Measurements from ENCODE around the gene ESPN.
A peak's percentile ranks its signal among the peaks of the same experiment; 100 is the strongest.

ESPN gene

GRCh38 chr1:6466751-6467150 lies 42.2 kb downstream of the ESPN start:
- DNase-seq = no peak

GRCh38 chr1:6467224-6467623 lies 42.6 kb downstream of the ESPN start:
- DNase-seq = no peak

DNA sequence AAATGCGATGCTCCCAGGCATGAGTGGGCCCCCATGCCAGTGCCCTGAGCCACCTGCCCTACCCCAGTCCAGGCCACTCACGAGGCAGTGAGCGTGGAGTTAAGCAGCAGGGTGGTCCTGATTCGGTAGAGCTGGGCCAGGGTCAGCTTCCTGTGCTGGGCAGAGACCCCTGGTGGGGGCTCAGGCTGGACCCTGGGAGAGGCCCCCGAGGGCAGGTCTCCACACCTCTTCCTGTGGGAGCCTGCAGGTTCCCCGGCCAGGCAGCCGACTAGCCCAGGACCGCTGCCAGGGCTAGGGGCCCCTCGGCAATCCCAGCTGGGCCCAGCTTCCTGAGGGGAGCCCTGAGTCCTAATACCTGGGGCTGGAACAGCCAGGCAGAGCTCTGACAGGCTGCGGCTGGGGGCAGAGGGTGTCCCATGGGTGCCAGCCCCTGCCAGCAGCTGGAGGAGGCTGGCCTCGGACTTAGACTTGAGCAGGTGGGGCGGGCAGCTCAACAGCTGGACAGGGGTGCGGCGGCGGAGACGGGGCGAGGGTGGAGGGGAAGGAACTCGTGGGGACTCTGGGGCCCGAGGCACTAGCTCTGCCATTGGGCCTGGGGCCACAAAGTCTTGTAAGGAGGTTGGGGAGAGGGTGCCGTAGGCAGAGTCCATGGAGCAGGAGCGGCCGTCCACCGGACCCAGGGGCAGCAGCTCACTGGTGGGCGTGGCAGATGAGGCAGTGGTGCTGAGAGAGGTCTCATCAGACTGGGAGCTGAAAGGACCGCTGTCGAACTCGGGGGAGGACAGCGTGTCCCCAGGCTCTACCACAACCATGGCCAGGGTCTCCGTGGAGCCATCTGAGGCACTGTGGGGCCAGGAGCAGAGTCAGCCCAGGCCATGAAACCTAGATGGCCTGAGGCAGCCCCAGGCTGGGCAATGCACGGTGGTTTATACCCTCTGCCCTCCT lies 43.4 kb downstream of the ESPN start:
- DNase-seq = no peak

- DNase-seq = no peak
Measured at GRCh38 chr1:6468729-6469461, 44.3 kb downstream of the ESPN start.

- no peak for DNase-seq
Measured at GRCh38 chr1:6470132-6471085, 45.8 kb downstream of the ESPN start.

DNA sequence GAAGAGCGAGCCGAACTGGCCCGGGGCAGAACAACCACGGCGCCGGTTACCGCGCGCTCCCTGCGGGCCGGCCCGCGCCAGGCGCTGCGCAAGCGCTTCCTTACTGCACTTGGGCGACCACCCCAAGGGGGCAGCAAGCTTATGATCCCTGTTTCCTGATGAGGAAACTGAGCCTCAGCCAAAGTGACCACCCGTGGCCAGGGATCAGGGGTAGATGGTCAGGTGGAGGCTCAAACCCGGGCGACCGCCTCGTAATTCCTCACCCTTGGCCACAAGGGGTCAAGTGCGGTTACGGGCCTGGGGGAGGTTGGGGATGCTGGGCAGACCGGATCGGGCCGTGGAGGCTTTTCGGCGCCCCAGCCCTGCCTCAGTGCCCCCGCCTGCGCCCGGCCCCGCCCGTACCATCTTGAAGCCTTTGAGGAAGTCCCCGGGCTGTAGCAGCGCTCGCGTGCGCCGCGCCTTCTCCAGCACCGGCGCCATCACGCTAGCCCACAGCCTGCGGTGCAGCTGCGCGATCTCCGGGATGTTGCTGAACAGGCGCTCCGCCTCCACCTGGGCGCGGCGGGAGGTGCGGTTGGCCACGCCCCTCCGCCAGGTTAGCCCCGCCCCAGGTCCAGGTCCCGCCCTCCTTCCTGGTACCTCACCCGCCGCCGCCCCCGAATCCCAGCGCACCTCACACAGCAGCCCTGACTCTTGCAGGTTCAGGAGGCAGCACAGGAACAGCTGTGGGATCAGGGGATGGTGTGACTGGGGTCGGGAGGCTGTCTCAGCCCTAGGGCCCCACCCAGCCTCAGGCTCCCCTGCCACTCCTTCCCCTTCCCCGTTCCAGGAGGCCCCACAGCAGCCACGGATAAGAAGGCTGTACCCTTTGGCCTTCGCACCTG lies 46.8 kb downstream of the ESPN start:
- no peak for DNase-seq

DNA sequence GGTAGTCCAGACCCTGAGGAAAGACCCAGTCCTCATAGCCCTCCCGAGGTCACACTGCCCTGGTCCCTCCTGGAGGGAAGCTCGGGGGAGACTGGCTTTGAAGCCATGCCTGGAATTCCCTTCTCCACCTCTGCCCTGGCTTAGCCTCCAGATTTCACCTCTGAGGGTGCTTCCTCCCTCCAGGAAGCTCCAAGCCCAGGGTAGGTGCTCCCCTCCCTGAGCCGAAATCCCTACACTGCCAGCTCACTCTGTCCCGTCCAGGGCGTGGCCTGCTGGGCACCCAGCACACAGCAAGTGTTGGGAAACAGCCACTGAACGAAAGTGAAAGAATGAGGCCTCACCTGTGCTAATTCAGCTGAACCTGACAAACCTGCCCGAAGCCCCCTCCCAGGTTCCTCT lies 47.4 kb downstream of the ESPN start:
- no peak for DNase-seq

- no peak for DNase-seq
Measured at GRCh38 chr1:6472391-6472790, 47.8 kb downstream of the ESPN start.

DNA sequence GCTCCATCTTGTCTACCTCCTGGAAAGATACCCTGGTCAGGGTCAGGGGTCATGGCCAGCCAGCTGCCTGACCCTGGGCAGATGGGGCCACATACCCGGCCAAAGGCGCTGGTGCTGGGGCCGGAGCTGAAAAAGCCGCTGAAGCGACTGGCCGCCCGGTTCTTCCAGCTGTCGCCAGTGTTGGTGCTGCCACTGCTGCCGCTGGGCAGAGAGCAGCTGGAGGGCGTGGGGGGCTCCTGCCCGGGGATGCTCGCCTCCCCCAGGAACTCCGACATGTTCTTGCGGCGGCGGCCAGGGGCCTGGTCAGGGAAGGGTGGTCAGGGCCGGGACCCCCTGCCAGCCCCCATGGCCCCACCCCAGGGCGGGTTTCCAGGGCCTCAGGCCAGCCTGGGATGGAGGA lies 48.6 kb downstream of the ESPN start:
- DNase-seq = no peak

GRCh38 chr1:6473974-6474814 lies 49.6 kb downstream of the ESPN start:
- DNase-seq = no peak

DNA sequence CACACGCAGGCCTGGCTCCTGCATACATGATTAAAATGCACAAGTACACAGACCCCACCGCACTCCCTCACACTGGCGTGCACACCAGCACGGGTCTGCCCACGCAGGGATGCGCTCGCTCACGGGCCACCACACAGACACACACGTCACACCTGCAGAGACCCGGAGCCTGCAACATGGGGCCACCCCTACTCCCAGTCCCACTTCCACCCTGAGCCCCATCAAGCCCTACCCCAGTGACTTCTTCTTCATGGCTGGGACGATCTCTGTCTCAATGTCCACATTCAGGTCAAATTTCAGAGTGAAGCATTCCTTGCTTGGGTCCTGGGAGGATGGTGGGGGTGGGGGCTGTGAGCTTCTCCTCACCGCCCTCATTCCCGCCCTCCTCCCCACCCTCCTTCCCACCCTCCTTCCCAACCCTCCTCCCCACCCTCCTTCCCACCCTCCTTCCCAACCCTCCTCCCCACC lies 50.3 kb downstream of the ESPN start:
- no peak for DNase-seq

DNA sequence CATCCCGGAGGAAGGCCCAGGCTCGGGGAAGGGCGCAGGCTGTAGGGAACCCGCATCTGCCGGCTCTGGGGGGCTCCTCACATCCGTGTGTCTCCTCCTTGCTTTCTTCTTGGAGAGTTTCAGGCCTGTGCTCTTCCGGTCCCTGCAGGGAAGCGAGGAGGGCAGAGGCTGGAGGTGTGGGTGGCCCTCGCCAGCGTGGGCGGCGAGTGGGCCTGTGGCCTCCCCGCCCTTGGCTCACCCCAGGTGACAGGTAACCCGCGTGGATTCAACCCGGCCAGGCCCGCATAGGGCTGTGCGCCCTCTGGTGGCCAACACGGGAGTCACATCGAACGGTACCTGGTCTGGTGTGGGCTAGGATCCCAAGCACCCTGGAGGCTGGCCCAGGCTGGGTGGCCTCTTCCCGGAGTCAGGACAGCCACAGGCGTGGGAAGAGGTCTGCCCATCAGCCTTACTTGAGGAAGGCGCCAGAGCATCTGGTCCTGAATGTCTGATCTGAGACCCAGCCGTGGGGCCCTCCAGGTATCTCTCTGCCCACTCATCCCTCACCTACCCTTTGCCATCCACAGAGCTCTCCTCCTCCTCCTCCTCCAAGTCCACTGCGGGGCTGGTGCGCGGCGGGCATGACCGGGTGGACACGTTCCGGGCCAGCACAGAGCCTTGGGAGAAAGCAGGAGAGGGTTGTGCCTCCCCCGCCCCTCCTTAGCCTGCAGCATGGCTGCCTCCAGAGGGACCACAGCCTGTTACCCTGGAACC lies 51.0 kb downstream of the ESPN start:
- DNase-seq = peak in 6 of 14 donors; percentile 8 to 29 (median 18)

GRCh38 chr1:6476483-6476882 lies 51.9 kb downstream of the ESPN start:
- DNase-seq = no peak

- DNase-seq = no peak
Measured at GRCh38 chr1:6477039-6477820, 52.7 kb downstream of the ESPN start.

- DNase-seq = no peak
Measured at GRCh38 chr1:6481820-6482219, 57.2 kb downstream of the ESPN start.

GRCh38 chr1:6483017-6483760 lies 58.6 kb downstream of the ESPN start:
- DNase-seq = peak in 2 of 14 donors; percentile 38 to 98

GRCh38 chr1:6483761-6484117 lies 59.2 kb downstream of the ESPN start:
- no peak for DNase-seq

DNA sequence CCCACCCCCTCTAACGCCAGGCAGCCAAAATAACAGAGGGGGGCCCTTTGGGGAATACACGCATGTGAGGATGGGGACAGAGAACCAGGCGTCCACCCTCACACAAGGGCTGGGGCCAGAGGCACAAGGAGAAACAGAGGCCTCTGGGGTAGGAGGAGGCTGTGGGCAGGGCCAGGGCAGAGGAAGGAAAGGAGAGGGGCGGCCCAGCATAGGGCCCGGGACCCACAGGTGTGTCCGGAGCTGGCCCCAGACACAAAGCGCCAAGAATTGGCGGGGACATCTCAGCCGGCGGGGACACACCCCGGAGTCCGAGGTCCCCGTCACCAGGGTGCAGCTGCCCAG lies 60.2 kb downstream of the ESPN start:
- DNase-seq = no peak

Data from C1 segment of cervical spinal cord (tissue), 14 donors.